NCI-H526 treated with DMSO at 0.1 percent for 48 hours (cell line): ENCODE results near the gene STPG3.
"Not testable (repeated sequence)": the region's sequence is repeated elsewhere in the genome, so short reads cannot be mapped to it uniquely, and the experiment has no call there.

Experiments
- DNase-seq: peaks from one replicate; lab custom pipeline; 2025; lab: John Stamatoyannopoulos, UW

The STPG3 gene

DNA sequence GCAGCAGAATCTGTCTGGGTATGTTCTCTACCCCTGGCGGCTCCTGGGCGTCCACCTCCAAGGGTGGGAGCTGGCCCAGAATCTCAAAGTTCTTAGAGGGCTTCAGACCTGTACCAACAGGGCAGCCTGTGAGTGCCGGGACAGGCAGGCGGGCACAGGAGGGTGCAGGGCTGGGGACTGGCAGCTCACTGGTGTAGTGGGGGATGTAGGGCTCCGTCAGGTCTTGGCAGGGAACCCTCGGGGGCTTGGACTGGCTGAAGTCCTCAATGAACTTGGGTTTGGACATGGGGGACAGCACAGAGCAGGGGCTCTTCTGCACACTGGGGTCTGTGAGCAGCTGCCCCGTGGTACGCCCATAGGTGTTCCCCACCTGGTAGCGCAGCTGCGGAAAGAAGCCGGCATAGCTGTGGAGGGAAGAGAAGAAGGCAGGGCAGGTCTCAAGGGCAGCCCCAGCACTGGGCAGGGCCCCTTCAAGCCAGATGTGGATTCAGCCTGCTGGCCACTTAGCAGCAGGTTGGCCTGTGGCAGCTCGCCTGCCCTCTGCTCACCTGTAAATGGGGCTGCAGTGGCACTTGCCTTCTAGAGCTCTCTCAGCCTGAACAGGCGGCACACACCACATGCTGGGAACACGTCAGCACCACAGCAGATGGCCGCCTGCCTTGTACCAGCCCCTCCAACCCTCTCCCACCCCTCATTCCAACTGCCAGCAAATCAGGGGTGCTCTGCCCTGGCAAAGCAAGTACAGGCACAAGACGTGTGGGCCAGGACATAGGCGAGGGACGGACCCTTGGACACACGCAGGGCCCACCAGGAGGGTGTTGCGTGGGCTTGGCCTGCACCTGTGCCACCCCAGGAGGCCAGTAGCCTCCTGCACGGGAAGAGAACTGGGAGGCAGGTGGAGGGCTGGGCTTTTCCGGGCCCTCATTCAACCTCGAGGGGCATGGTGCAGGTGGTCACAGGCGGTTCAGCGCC, 5.3 kb upstream of the STPG3 start:
- no peak for DNase-seq

DNA sequence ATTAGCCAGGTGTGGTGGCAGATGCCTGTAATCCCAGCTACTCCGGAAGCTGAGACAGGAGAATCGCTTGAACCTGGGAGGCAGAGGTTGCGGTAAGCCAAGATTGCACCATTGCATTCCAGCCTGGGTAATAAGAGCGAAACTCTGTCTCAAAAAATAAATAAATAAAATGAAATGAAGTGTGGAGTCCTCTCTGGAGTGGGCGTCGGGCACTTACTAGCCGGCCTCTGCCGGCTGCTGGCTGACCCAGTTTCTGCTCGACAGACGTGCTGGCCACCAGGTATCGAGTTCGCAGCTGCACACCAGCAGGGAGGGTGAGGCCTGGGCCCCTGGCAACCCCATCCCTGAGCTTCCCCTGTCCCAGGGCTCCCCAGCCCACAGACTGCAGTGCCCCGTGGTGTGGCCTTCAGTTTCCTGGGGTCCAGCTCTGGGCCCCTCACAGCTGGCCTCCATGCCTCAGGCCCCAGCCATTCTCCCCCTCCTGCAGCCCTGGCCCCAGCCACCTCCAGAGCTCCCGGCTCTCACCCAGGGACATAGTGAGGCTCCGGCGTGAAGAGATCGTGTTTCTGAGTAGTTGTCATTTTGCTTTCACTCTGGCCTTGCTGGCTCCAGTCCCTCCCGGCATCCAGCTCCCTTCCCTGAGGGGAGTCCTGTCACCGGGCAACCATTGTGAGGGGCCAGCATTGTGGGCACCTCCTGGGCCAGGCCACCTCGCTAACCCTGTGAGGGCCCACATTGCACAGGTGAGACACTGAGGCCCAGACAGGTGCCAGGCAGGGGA, 3.8 kb upstream of the STPG3 start:
- no peak for DNase-seq

- no peak for DNase-seq
These were observed 3.2 kb upstream of the STPG3 start for GRCh38 chr9:137247916-137248175.

GRCh38 chr9:137250329-137251193, 525 bp upstream of the STPG3 start:
- no peak for DNase-seq

DNA sequence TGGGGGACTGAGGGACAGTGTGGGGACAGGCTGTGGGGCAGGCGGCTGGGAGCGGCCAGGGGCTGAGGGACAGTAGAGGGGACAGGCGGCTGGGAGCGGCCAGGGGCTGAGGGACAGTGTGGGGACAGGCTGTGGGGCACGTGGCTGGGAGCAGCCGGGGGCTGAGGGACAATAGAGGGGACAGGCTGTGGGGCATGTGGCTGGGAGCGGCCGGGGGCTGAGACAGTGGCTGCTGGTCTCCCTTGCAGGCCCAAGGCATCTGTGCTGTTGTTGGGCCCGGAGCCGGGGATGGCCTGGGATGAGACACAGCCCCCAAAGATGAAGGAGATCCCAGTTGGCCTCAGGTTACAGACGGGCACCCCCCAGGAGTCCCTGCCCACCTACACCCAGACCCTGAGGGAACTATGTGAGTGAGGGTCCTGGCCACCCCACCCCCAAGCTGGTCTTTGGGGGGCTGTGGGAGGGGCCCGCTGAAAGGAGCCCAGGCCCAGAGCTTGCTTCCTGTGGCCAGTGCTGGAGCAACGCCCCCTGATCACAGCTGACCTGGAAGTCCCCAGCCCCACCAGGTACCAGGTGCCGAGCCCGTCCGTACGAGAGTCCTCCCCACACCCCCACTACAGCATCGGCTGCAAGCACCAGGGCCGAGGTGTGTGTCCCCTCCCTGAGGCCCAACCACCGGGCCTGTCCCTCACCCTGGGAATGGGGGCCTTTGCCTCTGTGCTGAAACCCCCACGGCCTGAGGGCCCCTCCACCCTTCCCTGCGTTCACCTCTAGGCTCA, 593 bp downstream of the STPG3 start:
- no peak for DNase-seq

DNA sequence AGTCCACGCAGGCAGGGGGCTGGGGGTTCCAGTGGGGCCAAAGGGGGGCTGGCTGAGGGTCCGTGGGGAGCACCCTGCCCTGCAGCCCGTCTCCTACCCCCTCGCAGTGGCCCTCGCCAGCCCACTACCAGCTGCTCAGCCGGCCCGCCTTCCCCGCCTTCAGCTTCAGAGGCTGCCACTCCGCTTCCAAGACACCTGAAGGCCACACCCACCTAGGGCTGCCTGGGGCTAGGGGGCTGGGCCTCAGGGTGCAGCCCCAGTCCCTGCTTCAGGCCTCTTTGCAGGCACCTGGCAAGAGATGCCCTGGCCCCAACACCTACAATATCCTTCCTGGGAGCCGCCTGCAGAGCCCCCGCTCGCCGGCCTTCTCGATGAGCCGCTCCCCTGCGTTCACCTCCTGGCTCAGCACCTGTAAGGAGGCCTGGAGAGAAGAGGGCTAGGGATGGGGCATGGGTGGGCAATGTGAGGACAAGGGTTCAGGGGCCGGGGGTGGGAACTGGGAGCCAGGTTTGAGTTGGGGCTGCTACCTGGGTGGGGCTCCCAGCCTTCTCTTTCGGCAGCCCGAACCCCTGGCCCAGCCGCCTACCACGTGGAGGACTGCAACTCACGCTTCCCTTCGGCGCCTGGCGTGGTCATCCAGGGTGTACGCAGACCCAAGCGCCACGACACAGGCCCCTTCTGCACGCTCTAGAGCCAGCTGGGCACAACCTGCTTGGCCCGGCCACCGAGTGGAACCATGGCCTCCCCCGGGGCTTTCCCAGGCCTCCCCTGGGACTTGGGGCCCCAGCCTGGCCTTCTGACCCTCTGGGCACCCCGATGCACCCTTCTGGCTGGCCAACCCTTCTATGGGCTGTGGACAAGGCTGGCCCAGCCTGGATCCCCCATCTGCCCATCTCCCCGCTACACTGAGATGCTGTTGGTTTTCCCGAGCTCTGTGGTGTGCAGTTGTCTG, 1.7 kb downstream of the STPG3 start:
- peak; percentile 10 for DNase-seq

DNA sequence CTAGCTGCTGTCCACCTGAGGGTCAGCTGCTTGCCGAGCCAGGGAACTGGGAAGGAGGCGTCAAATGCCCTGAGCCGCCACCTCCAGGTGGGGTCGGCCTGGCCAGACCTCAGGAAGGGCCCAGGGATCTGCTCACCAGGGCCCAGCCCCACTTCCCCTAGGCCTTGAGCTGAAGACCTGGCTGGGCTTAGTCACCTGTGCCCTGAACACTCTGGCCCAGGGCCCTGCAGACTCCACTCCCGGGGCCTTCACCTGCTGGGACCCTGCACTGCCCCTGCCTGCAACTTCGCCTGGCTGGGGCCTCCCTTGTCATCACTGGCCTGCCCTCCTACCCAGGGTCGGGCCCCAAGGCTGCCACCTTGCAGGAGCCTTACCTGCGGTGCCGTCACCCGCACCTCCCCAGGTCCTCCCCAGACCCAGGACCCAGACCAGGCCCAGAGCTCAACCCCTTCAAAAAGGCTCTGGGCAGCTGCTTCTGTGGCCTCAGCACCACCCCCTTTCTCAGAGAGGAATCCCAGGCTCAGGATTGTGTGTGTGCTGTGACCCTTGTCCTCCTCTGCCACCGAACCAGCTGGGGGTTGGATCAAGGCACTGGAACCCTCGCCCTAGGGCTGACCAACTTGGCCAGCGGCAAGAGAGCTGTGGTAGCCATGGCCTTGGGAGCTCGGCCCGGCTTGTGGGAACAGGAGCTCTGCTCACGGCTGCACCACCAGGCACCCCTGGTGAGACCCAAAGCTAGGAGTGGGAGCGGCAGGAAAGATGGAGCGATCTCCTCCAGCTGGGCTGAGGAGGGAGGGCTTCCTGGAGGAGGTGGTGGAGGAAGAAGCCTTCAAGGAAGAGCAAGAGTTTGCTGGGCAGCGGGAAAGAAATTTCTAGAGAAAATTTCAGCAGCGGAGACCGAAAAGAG, 2.9 kb downstream of the STPG3 start:
- DNase-seq: no peak

DNA sequence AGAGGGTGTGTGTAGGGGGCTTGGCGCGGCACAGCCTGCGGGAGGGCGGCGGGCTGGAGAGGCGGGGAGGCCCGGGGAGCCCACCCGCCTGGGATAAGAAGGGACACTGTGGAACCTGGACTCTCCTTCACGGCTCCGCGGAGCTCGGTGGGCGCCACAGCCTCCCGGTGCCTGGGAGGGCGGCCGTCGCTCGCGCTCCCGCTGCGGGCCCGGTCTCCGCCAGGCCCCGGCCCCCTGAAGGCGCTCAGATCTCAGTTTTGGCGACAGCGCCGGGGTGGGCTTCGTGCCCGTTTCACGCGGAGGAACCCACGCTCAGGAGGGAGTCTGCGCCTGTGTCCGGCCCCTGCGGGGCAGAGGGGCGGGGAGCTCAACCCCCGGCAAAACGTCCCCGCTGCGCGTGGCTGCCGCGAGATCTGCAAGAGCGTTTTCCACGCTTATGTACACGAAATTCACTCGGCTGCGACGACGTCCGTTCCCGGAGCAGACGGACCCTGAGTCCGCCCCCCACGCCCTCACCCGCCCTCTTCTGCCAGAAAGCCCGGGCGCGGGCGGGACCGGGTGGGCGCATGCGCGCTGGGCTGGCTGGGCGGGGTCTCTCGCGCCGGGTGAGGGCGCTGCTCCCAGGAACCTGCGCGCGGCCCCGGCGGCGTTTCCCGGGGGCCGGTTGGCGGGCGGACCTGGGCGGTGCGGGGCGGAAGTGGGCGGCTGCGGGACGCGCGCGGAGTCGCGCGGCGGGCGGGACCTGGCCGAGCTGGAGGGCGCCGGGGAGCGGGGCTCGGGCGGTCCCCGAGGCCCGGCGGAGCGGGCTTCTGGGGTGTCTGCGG, 3.8 kb downstream of the STPG3 start, which contains the start of gene NELFB:
Gene NELFB, plus strand, starts transcription at position 704 of the 824 bp plus-strand sequence.
- DNase-seq: peak; percentile 45

DNA sequence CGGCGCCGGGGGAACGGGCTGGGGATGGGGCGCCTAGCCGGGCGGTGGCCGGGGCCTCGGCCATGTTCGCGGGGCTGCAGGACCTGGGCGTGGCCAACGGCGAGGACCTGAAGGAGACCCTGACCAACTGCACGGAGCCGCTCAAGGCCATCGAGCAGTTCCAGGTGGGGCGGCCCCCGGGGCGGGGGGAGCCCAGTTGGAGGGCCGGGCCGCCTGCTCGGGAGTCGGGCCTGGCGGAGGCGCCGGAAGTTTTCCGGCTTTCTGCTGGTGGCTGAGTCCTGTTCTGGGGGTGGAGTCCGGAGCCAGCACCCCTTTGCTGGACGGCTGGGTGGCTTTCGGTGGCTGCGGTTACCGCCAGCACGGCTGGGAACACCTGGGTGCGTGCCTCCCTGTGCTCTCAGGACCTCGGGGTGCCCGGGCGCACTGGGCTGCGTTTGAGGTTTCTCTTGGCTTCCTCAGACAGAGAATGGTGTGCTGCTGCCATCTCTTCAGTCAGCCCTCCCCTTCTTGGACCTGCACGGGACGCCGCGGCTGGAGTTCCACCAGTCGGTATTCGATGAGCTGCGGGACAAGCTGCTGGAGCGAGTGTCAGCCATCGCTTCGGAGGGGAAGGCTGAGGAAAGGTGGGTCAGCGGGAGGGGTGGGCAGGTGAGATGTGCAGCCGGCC, 4.5 kb downstream of the STPG3 start:
- DNase-seq: no peak

GRCh38 chr9:137256362-137256761, 5.3 kb downstream of the STPG3 start:
- DNase-seq: no peak

- DNase-seq: no peak
These were observed 5.8 kb downstream of the STPG3 start for GRCh38 chr9:137256856-137257255.

DNA sequence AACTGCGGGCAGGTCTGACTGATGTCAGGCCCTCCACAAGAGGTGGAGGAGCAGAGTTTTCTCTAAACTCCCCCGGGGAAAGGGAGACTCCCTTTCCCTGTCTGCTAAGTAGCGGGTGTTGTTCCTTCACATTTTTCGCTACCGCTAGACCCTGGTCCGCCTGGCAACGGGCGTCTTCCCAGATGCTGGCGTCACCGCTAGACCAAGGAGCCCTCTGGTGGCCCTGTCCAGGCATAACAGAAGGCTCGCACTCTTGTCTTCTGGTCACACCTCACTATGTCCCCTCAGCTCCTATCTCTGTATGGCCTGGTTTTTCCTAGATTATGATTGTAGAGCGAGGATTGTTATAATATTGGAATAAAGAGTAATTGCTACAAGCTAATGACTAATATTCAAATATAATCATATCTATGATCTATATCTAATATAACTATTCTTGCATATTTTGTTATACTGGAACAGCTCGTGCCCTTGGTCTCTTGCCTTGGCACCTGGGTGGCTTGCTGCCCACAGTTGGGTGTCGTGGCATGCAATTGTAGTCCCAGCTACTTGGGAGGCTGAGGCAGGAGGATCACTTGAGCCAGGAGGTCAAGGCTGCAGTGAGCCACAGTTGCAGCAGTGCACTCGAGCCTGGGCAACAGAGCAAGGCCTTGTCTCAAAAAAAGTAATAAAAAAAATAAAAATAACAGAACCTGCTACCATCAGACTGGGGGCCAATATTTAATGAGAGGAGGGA, 11.3 kb downstream of the STPG3 start:
- not testable (repeated sequence) for DNase-seq

GRCh38 chr9:137262909-137263285, 11.8 kb downstream of the STPG3 start:
- no peak for DNase-seq

DNA sequence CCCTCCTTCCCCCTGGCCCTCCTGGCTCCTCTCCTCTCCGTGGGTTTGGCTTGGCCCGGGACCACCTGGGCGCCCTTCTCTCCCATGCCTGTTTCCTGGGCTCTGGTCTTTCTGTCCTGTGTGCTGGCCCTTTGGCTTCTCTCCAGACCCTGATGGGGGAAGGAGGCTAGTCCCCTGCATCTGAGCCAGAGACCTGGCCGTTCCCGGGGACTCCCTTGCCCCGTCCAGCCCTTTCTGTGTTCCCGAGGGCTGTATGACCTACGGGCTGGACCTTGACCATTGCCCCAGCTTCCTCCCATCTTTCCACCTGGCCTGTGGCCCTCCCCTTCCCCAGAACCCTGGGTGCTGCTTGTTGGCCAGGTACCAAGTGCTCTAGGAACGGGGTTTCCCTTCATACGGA, 12.4 kb downstream of the STPG3 start:
- no peak for DNase-seq

DNA sequence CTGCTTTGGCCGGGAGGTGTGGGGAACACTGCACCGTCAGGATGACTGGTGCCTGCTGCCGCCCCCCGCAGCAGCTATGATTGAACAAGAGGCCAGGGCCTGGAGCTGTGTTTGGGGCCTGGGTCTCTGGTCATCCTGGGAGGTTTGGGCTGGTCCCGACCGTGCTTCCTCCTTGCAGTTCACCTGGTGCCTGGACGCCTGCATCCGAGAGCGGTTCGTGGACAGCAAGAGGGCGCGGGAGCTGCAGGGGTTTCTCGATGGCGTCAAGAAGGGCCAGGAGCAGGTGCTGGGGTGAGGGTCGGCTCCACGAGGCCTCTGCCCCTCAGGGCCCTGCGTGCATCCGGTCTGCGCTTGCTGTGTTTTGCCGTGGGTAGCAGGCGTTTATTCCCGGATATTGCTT, 13.0 kb downstream of the STPG3 start:
- DNase-seq: no peak

GRCh38 chr9:137265496-137266161, 14.5 kb downstream of the STPG3 start:
- no peak for DNase-seq

DNA sequence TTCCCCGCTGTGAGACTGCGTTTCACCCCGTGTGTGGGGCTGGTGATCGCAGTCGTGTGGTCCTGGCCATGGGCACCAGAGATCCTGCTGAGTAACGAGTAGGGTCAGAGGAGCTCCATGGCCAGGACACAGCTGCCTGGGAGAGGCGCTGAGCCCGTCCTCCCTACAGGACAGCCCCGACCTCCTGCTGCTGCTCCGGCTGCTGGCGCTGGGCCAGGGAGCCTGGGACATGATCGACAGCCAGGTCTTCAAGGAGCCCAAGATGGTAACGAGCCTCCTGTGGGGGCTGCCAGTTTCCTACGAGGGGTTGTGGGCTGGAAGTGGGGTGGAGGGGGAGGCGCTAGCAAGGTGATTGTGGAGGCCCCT, 15.1 kb downstream of the STPG3 start:
- DNase-seq: no peak
